Measurements from ENCODE around the gene SNRPF.
"Not testable (repeated sequence)": the region's sequence is repeated elsewhere in the genome, so short reads cannot be mapped to it uniquely, and the experiment has no call there.

Gene SNRPF

GRCh38 chr12:95858451-95859343 lies at the start of gene SNRPF:
TSS of gene SNRPF (plus strand) at chr12:95858952. CDS start at chr12:95859074, 122 bp downstream.
- DNase-seq = peak; percentile 95 to 96

- no peak for DNase-seq
Observed at GRCh38 chr12:95809000-95809680, 49.6 kb upstream of the SNRPF start.

GRCh38 chr12:95810411-95810810 lies 48.3 kb upstream of the SNRPF start:
- DNase-seq = no peak

GRCh38 chr12:95812155-95812554 lies 46.6 kb upstream of the SNRPF start:
- not testable (repeated sequence) for DNase-seq

GRCh38 chr12:95815632-95816212 lies 43.0 kb upstream of the SNRPF start:
- DNase-seq = no peak

- DNase-seq = no peak
Observed at GRCh38 chr12:95820096-95820703, 38.6 kb upstream of the SNRPF start.

GRCh38 chr12:95829395-95829794 lies 29.4 kb upstream of the SNRPF start:
- no peak for DNase-seq

- DNase-seq = no peak
Observed at GRCh38 chr12:95830335-95831089, 28.2 kb upstream of the SNRPF start.

- no peak for DNase-seq
Observed at GRCh38 chr12:95834572-95834971, 24.2 kb upstream of the SNRPF start.

- DNase-seq = no peak
Observed at GRCh38 chr12:95836185-95836609, 22.6 kb upstream of the SNRPF start.

GRCh38 chr12:95836630-95837239 lies 22.0 kb upstream of the SNRPF start:
- no peak for DNase-seq

- DNase-seq = no peak
Observed at GRCh38 chr12:95837240-95838038, 21.3 kb upstream of the SNRPF start.

- DNase-seq = no peak
Observed at GRCh38 chr12:95838125-95838524, 20.6 kb upstream of the SNRPF start.

- DNase-seq = not testable (repeated sequence)
Observed at GRCh38 chr12:95842426-95842825, 16.3 kb upstream of the SNRPF start.

GRCh38 chr12:95848575-95849388 lies 10.0 kb upstream of the SNRPF start:
- DNase-seq = no peak

- no peak for DNase-seq
Observed at GRCh38 chr12:95851606-95852005, 7.1 kb upstream of the SNRPF start.

- no peak for DNase-seq
Observed at GRCh38 chr12:95852133-95852532, 6.6 kb upstream of the SNRPF start.

GRCh38 chr12:95857156-95857555 lies 1.6 kb upstream of the SNRPF start:
- no peak for DNase-seq

- DNase-seq = no peak
Observed at GRCh38 chr12:95857799-95858198, 953 bp upstream of the SNRPF start.

GRCh38 chr12:95859344-95859816 lies 628 bp downstream of the SNRPF start:
- DNase-seq = peak; percentile 41 to 45

Measured in activated T-cell treated with anti-CD3 and anti-CD28 coated beads, Interleukin-2, amount 50 U/mL, for 48 hours (primary cell).